NCI-H2227 (cell line): Measurements from ENCODE around the gene CABP1.
A peak's percentile ranks its signal among the peaks of the same experiment; 100 is the strongest.

Experiments used
- DNase-seq: peaks from one replicate; lab custom pipeline; 2025; ENCODE audit not compliant: unreplicated experiment; lab: John Stamatoyannopoulos, UW

CABP1 gene

DNA sequence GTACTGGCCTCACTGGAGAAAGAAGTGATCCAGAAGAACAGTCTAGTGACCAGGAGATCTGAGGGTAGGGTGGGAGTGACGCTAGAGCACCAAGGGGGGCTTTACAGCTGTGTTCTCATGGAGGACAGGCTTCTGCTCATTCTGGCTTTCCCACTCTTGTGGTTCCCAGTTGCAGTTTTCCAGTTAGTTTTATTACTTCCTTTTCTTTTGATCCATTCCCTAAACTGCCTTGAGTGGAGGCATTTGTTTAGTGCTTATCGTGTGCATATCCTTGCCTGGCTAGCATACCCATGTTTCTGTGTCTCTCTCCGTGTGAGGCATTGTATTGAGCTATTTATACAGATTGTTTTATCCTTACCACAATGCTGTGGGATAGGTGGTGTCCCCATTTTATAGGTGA, 50.6 kb downstream of the CABP1 start:
- no peak for DNase-seq

DNA sequence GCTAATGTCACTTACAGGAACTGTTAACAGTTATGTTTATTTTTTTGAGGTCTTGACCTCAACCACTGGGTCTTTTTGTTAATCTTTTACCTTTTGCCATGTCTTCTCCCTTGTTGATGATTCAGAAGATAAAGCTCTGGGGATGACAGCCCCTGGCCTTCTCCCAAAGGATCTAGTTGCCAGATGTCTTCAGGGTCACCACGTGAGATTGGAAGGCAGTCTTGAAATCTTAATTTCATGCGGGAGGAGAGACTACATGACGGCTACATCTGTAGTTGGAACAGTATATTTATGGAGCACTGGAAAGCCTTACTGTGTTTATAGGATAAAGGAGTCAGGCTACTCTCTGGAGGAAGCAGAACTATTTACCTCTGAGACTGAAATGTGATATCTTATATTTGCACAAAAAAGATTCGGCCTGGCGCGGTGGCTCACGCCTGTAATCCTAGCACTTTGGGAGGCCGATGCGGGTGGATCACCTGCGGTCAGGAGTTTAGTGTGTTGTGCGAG, 52.2 kb downstream of the CABP1 start:
- DNase-seq, result no peak

DNA sequence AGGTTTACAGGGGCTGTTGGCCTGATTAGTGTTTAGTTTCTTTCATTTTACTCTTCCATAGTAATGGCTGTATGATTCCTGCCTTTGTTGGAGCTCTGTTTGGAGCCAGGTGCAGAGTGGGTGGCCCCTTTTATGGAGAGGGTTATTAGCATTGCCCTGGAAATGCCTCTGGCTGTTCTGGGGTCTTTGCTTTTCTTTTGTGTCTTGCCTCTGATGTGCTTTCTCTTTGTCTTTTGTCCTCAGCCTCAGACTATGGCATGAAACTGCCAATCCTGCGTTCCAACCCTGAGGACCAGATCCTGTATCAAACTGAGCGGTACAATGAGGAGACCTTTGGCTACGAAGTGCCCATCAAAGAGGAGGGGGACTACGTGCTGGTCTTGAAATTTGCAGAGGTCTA, 53.4 kb downstream of the CABP1 start:
- DNase-seq, result no peak

DNA sequence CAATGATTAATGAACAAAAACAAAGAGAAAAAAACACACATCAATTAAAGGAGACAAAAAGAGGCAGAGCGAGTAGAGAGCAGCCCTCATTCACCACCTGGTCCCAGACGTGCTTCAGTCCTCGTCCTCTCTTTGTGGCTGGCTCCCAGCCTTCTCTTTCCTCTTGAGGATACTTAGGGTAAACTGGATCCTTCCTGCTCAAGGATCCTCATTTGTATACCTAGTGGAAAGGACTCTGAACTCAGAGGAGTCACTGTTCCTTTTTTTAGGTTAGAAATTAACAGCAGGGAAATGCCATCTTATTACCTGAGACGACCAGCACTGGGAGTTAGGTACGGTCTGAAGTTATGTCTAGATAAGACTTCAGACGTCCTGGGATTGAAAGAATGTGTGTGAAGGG, 56.2 kb downstream of the CABP1 start:
- DNase-seq, result no peak

DNA sequence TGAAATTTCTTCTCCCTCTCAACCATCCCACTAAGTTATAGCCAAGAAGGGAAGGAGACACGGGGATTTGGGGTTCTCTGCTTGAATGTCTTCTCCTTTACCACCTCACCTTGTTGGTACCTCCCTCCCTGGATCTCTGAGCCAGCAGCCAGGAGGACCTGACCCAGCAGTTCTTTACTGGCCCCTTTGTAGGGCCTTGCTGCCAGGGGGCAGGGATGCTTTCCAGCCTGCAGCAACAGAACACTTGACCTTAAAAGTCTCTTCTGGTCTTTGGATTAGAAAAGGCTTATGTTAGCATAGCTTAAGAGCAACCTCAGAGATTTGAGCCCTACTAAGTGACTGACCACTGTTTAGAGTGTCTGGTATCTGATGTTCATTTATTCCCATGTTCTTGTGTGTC, 56.9 kb downstream of the CABP1 start:
- DNase-seq, result no peak

DNA sequence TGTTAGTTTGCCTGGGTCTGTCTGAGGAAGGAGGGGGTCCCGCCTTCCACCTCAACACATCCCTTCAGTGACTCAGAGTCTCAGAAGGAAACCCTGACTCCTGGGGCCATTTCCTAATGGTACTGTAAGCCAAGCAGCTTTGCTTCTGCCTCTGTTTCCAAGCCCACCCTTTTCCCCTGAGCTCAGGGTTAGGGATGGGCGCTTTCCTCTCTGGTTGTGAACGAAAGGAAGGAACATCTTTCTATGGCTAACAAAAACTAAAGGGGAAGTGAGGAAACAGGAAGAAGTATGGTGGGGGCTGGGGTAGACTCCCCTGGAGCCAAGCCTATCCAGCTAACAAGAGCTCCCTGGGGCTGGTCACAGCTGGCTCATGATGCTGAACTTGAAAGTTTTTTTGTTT, 58.2 kb downstream of the CABP1 start:
- no peak for DNase-seq

DNA sequence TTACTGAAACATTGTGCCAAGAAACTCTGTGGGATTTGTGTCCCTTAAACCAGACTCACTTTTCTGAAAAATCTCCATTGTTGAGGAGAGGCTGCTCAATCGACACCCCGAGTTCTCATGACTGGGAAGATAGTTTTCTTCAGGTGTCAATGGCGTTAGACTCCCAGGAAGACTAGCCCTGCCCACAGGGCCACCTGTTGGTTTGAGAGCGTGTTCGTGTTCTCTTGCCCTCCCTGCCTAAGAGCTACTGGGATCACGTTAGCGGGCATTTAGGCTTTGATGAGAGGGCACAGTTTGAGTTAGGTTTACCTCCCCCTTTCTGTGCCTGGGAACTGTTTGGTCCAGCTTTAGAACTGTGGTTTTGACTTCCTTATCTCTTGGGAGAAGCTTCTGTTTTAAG, 59.1 kb downstream of the CABP1 start:
- DNase-seq, result no peak

DNA sequence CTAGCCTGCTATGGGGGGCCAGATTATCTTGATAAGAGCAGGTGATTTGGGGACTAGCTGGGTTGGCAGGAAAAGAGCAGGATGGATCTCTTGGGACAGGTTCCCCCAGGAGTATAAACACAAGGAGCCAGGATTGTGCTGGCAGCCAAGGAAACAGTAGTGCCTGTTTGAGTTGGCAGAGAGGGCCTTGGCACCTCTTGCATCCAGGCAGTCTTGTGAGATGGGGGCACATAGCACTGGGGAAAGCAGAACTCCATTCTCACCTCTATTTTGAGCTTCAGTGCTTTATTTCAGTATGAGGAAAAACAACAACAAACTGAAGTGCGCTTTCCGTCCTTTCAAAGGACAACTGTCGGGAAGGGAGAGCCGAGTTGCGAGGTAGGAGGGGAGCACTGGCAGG, 60.5 kb downstream of the CABP1 start:
- no peak for DNase-seq

DNA sequence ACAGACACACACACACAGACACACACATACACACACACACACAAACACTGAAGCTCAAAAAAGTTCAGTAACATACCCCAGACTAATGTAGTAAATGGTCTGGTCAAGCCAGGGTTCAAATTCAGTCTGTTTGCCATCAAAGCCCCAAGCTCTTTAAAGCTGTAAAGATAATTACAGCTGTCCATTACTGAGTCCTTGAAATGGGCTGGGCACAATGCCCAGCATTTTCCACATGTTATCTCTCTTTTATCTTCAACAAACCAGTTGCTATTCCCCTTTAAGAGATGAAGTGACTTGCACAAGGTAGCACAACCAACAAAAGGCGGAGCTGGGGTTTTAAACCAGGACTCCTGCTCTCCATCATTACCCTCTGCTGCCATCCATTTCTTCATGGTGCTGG, 62.2 kb downstream of the CABP1 start:
- DNase-seq, result no peak

DNA sequence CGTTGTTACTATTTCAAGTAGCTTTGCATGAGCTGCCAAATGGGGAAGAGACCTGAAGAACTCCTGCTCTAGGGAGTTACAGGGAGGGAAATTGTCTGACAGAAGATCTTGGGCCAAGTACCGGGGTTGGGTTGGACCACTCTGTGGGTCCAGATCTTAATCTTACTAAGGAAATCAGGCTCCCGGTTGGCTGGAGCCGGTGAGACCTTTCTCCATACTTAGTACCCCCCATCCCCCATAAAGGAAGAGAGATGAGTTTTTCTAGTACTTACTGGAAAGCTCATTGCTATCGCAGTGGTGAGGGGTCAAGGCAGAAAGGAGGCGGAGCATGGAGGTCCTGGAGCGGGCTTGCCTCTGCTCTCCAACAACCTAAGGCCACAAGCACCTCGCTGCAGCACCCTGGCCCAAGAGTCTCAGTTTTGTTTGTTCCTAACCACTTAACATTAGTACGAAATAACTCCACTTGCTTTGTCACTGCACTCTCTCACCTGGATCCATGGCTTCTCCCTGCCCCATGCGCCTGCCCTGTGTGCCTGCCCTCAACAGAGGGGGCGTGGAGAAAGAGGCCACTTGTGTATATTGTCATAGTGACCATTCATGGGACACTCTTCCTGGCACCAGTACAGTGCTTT, 63.0 kb downstream of the CABP1 start:
- no peak for DNase-seq

DNA sequence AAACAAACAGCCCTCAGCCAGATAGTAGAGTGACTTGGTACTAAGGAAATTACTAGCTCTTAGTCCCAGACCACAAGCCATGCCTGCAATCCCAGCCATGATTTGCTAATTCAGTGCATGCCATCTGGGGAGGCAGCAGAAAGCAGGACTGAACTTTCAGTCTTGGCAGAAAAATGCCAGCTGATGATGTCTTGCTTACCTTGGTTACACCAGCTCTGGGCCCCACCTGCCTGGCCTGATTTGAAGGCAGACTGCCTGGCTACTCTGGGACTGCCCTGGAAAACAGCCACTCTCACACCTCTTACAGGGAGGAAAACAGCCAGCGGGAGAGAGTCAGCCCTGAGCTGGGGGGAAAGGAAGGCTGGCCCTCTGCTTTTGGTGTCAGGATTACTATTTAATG, 65.2 kb downstream of the CABP1 start:
- no peak for DNase-seq

DNA sequence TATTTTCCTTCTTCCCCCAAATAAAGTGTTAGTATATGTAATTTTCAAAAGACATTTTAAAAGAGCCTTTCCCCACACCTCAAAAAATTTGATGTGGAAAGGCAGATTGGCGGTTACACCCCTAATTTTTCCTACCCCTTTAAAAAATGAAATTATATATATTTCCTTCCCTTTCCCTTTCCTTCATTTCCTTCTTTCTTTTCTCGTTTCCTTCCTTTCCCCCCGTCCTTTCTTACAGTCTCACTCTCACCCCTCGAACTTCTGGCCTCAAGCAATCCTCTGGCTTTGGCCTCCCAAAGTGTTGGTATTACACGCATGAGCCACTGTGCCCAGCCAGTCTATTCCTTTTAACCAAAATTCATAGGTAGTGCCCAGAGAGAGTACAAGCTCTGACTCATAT, 65.6 kb downstream of the CABP1 start:
- no peak for DNase-seq

DNA sequence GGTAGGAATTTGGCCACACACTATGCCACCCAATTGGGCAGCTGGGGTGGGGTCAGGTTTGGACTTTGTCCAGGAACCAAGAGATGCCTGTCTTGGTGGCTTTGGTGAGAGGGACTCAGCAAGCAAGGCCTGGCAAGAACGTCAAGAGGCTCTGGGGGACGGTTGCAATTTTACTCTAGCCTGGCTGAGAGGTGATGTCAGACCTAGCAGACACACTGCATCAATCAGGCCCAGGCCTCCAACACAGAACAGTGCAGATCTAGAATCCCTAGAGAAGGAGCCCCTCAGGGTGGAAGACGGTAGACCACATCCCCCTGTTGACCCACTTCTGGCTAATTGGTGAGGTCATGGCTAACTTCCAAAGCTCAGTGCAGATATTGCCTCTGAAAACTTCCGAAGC, 68.2 kb downstream of the CABP1 start:
- DNase-seq, result no peak

DNA sequence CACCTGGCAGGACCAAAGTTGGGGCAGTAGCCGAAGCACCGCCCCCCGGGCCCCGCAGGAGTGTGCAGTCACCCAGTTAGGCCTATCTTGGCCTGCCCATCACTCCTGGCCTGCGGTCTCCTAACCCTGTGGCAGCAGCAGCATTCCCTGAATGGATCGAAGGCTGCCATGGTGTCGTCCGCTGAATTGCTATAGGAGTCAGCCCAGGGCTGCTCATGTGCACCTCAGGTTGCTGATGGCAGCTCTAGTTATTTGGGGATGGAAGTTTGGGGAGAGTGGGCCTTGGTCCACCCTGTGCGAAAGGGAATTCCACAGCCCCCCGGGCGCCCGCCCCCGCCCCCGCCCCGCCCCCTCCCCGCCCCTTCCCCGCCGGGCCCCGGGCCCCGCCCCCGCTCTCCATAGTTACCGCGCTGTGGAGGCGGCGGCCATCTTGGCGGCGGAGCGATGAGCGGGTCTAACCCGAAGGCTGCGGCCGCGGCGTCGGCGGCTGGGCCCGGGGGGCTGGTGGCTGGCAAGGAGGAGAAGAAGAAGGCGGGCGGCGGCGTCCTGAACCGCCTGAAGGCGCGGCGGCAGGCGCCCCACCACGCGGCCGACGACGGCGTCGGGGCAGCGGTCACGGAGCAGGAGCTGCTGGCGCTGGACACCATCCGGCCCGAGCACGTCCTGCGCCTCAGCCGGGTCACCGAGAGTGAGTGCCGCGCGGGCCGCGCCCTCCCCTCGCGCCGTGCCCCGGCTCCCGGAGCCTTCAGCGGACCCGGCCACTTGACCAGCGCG, 69.8 kb downstream of the CABP1 start, which contains the start of gene UNC119B:
TSS of gene UNC119B (plus strand) at position 428 of the 774 bp plus-strand sequence. CDS start at position 445, 17 bp downstream.
- peak; percentile 81 for DNase-seq

DNA sequence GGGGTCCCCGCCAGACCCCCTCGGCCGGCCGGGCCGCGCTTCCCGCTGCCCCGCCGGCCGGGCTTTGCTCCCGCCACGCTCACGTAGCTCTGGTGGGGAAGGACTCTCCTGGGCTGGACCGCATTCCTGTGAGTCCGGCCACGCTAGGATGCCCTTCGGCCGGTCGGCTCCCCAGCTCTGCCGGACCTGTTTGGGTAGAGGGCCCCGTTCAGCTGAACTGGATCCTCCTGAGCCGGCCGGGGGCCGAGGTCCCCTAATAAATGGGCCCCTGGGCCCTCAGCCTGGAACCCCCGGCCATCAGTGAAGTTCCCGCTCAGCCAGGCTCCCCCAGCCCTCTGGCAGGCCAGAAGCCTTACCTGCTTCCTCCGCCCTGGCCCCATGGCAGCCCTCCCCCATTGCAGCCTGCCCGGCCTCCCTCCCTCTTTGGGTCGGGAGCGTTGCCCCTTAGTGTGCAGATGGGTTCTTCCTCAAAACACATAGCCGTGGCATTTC, 70.4 kb downstream of the CABP1 start:
- no peak for DNase-seq

DNA sequence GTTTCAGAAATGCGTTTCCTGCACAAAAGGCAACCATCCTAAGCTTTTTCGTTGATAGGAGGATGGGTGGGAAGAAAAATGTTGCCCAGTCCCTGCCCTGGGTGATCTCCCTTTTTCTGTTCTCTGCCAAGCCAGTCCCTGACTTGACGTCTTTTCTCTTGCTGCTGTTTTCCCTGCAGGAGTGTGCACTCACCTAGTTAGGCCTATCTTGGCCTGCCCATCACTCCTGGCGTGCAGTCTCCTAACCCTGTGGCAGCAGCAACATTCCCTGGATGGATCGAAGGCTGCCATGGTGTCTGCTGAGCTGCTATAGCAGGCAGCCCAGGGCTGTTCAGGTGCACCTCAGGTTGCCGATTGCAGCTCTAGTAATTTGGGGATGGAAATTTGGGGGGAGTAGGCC, 71.0 kb downstream of the CABP1 start:
- peak; percentile 36 for DNase-seq

DNA sequence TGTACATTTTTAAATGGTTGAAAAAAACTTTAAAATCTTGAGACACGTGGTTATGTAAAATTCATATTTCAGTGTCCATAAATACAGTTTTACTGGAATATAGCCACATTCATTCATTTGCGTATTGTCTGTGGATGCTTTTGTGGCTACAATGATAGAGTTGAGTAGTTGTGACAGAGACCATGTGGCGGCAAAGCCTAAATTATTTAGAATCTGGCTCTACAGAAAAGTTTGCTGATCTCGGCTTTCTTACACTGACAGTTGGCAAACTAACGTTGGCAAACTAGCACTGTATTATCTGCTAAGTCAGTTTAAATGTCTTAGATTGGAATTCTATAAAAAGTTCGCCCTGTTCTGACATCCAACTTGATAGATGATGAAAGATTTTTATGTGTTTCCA, 72.2 kb downstream of the CABP1 start:
- DNase-seq, result no peak

DNA sequence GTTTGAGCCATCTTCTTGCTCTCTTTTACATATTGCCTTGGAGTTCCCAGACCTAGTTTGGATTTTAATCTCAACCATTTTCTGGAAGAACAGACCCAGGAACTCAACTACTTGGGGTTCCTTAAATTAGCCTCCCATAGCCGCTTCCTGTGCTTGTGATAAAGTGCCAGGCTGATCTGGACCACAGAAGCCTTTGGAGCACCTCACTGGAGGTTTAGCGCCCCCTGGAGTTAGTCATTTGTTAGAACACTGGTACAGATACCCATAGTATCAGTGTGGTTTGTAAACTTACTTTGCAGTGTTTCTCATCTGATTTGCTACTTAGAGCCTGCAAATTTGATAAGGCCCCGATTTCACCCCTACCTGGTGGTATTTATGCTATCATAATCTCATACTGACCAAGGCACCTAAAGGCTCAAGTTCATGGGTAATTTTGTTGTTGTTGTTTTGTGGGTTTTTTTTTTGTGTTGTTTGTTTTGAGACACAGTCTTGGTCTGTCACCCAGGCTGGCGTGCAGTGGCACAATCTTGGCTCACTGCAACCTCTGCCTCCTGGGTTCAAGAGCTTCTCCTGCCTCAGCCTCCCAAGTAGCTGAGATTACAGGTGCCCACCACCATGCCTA, 73.5 kb downstream of the CABP1 start:
- DNase-seq, result peak; percentile 87
